Mesodermal cell (in vitro differentiated cells): ENCODE results near the gene DENND10.
"Not testable (repeated sequence)": the region's sequence is repeated elsewhere in the genome, so short reads cannot be mapped to it uniquely, and the experiment has no call there.

ENCODE experiments used
- H3K27ac ChIP-seq: 2 replicates; pipeline ENCODE4 v1.7.0; 2013; ENCODE audit warnings: mild to moderate bottlenecking, low read depth, low read length, moderate library complexity; ENCODE audit not compliant: severe bottlenecking
- H3K36me3 ChIP-seq: 2 replicates; pipeline ENCODE4 v1.7.1; 2013; ENCODE audit warnings: mild to moderate bottlenecking, low read length, moderate library complexity; ENCODE audit not compliant: control insufficient read depth, insufficient read depth
- H3K4me1 ChIP-seq: one replicate; pipeline ENCODE4 v1.7.1; 2013; ENCODE audit warnings: mild to moderate bottlenecking, low read length; ENCODE audit not compliant: insufficient read depth, control insufficient read depth, poor library complexity, severe bottlenecking
- H3K4me3 ChIP-seq: 2 replicates; pipeline ENCODE4 v1.7.0; 2013; ENCODE audit warnings: low read length, control low read depth, mild to moderate bottlenecking; ENCODE audit not compliant: insufficient read depth, poor library complexity, severe bottlenecking; ENCODE audit errors: extremely low read depth
- H3K9me3 ChIP-seq: 2 replicates; pipeline ENCODE4 v1.7.1; 2013; ENCODE audit warnings: mild to moderate bottlenecking, low read length, moderate library complexity; ENCODE audit not compliant: control insufficient read depth
- WGBS, 2 experiments: methylation state at CpG; one replicate each; pipeline ENCODE4 v1.1.5; 2013; ENCODE audit warnings: missing lambda C conversion rate in 2 of 2; ENCODE audit not compliant: insufficient coverage in 2 of 2; 5-methylcytosine and 5-hydroxymethylcytosine counted together

The DENND10 gene

GRCh38 chr10:119174109-119174508 lies 70.2 kb downstream of the DENND10 start:
- Histone ChIP-seq H3K36me3 (peaks cover 74% of the 10 kb centered on the region), H3K27ac (no peak overlapping the region), H3K9me3 (no peaks in the 10 kb centered on the region), H3K4me3 (no peak overlapping the region), H3K4me1 (peaks cover 23% of the 10 kb centered on the region)
- WGBS, 2 experiments = 63 to 100% methylated on average over 1 of the region's 2 CpGs

- H3K36me3 ChIP-seq = peaks cover 56% of the 10 kb centered on the region
- WGBS, 2 experiments = 91 to 100% methylated on average over 2 to 5 of the region's 6 CpGs
- no peaks in the 10 kb centered on the region for H3K9me3 ChIP-seq
- no peak overlapping the region for H3K4me3 ChIP-seq
- H3K27ac ChIP-seq = no peak overlapping the region
- H3K4me1 ChIP-seq = peaks cover 23% of the 10 kb centered on the region
Observed at GRCh38 chr10:119176166-119176565, 72.3 kb downstream of the DENND10 start.

GRCh38 chr10:119177708-119178371 lies 73.9 kb downstream of the DENND10 start:
- Histone ChIP-seq H3K36me3 (peaks cover 41% of the 10 kb centered on the region), H3K4me1 (peaks cover 20% of the 10 kb centered on the region), H3K27ac (peak overlapping the region; percentile 85), H3K9me3 (no peaks in the 10 kb centered on the region), H3K4me3 (peak overlapping the region; percentile 85)
- WGBS, 2 experiments = 12 to 16% methylated on average over 16 to 21 of the region's 21 CpGs

GRCh38 chr10:119178372-119179119 lies 74.6 kb downstream of the DENND10 start, which contains the start of gene PRDX3:
Gene PRDX3, minus strand, starts transcription at chr10:119178812. Its CDS starts 22 bp downstream, at chr10:119178790.
- Histone ChIP-seq H3K4me1 (peaks cover 19% of the 10 kb centered on the region), H3K4me3 (peak within 1 kb of the TSS; percentile 85), H3K36me3 (peaks cover 34% of the 10 kb centered on the region), H3K27ac (peak within 1 kb of the TSS; percentile 85), H3K9me3 (no peaks in the 10 kb centered on the region)
- 0 to 1% methylated on average over 32 to 35 of the region's 45 CpGs for WGBS, 2 experiments

- H3K27ac ChIP-seq, H3K4me3 ChIP-seq, H3K9me3 ChIP-seq, H3K4me1 ChIP-seq: not testable (repeated sequence)
- WGBS, 2 experiments = 100% methylated on average over 1 to 3 of the region's 7 CpGs
- H3K36me3 ChIP-seq = peaks cover 14% of the 10 kb centered on the region
Observed at GRCh38 chr10:119180850-119181400, 77.0 kb downstream of the DENND10 start.

- 91 to 95% methylated on average over 4 to 6 of the region's 9 CpGs for WGBS, 2 experiments
- Histone ChIP-seq H3K4me3 (no peak overlapping the region), H3K36me3 (no peaks in the 10 kb centered on the region), H3K9me3 (no peaks in the 10 kb centered on the region), H3K27ac (no peak overlapping the region), H3K4me1 (peaks cover 7% of the 10 kb centered on the region)
Observed at GRCh38 chr10:119183664-119184412, 79.9 kb downstream of the DENND10 start.
